NCI-H524 treated with DMSO at 0.1 percent for 48 hours (cell line): ENCODE results near the gene DIP2C.

Source experiments
- DNase-seq: peaks from one replicate; lab custom pipeline; 2025; lab: John Stamatoyannopoulos, UW

Gene DIP2C

GRCh38 chr10:677038-677437 is 12.4 kb downstream of the DIP2C start:
- DNase-seq = no peak

- DNase-seq = no peak
Measured at GRCh38 chr10:676178-676577, 13.3 kb downstream of the DIP2C start.

GRCh38 chr10:675532-675931 is 13.9 kb downstream of the DIP2C start:
- no peak for DNase-seq

- no peak for DNase-seq
Measured at GRCh38 chr10:673492-673891, 16.0 kb downstream of the DIP2C start.

- no peak for DNase-seq
Measured at GRCh38 chr10:672992-673391, 16.5 kb downstream of the DIP2C start.

GRCh38 chr10:672203-672602 is 17.3 kb downstream of the DIP2C start:
- no peak for DNase-seq

GRCh38 chr10:670990-671389 is 18.5 kb downstream of the DIP2C start:
- DNase-seq = no peak

GRCh38 chr10:670038-670437 is 19.4 kb downstream of the DIP2C start:
- DNase-seq = no peak

- DNase-seq = no peak
Measured at GRCh38 chr10:668786-669485, 20.5 kb downstream of the DIP2C start.

- DNase-seq = no peak
Measured at GRCh38 chr10:667602-668143, 21.8 kb downstream of the DIP2C start.

GRCh38 chr10:667096-667495 is 22.4 kb downstream of the DIP2C start:
- peak; percentile 3 for DNase-seq

GRCh38 chr10:666237-667012 is 23.0 kb downstream of the DIP2C start:
- no peak for DNase-seq

- DNase-seq = no peak
Measured at GRCh38 chr10:665579-666091, 23.8 kb downstream of the DIP2C start.

- no peak for DNase-seq
Measured at GRCh38 chr10:664893-665292, 24.6 kb downstream of the DIP2C start.

GRCh38 chr10:664301-664700 is 25.2 kb downstream of the DIP2C start:
- no peak for DNase-seq

GRCh38 chr10:663831-664251 is 25.6 kb downstream of the DIP2C start:
- DNase-seq = no peak

GRCh38 chr10:663466-663751 is 26.1 kb downstream of the DIP2C start:
- DNase-seq = no peak

- DNase-seq = no peak
Measured at GRCh38 chr10:662686-663465, 26.6 kb downstream of the DIP2C start.

GRCh38 chr10:662223-662605 is 27.3 kb downstream of the DIP2C start:
- no peak for DNase-seq

- DNase-seq = no peak
Measured at GRCh38 chr10:661597-662222, 27.8 kb downstream of the DIP2C start.

- no peak for DNase-seq
Measured at GRCh38 chr10:660970-661596, 28.4 kb downstream of the DIP2C start.
